Transverse colon (tissue), 4 donors: Measurements from ENCODE around the gene OVOL1.

ENCODE experiments used
- CTCF ChIP-seq, 5 experiments: fragments of 200-600 bp in 3 of 5; fragments of 450-650 bp in 2 of 5; sonication (generic) in 3 of 5; IDR thresholded peaks; 1 replicate in 2 of 5; 2 replicates in 3 of 5; pipeline ENCODE4 v1.5.1; 2016 to 2017; ENCODE audit warnings: antibody characterized with exemption in 5 of 5, inconsistent platforms in 3 of 5, mild to moderate bottlenecking in 2 of 5, moderate library complexity in 1 of 5
- POLR2A ChIP-seq: fragments of 450-650 bp; IDR thresholded peaks from one replicate; pipeline ENCODE4 v1.6.1; 2016; ENCODE audit warnings: antibody characterized with exemption, mild to moderate bottlenecking, moderate library complexity
- POLR2AphosphoS5 ChIP-seq, 3 donors: sonication (generic); formaldehyde crosslinking; IDR thresholded peaks; one replicate each; pipeline ENCODE4 v1.6.1; 2016; ENCODE audit warnings: antibody characterized with exemption in 3 of 3

- TF ChIP-seq CTCF (IDR thresholded peaks at IDR 0.05) (no peak), POLR2AphosphoS5 (IDR thresholded peaks at IDR 0.05) (no peak), POLR2A (no peak)
Measured at GRCh38 chr11:65833297-65834030, 46.6 kb downstream of the OVOL1 start, which contains the start of gene SNX32.
